ENCODE measurements around the gene BORCS5.

- TF ChIP-seq, protein P1, sequence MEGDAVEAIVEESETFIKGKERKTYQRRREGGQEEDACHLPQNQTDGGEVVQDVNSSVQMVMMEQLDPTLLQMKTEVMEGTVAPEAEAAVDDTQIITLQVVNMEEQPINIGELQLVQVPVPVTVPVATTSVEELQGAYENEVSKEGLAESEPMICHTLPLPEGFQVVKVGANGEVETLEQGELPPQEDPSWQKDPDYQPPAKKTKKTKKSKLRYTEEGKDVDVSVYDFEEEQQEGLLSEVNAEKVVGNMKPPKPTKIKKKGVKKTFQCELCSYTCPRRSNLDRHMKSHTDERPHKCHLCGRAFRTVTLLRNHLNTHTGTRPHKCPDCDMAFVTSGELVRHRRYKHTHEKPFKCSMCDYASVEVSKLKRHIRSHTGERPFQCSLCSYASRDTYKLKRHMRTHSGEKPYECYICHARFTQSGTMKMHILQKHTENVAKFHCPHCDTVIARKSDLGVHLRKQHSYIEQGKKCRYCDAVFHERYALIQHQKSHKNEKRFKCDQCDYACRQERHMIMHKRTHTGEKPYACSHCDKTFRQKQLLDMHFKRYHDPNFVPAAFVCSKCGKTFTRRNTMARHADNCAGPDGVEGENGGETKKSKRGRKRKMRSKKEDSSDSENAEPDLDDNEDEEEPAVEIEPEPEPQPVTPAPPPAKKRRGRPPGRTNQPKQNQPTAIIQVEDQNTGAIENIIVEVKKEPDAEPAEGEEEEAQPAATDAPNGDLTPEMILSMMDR (IDR thresholded peaks at IDR 0.05; ENCODE audit: low read depth, low read length, poor library complexity, severe bottlenecking): no peak
- TF ChIP-seq EZH2phosphoT487 (IDR thresholded peaks at IDR 0.05; ENCODE audit: borderline replicate concordance, low read length): no peak
Observed at GRCh38 chr12:12336049-12336411, 20.8 kb upstream of the BORCS5 start.
